RWPE1 (cell line): ENCODE data around the gene TRAPPC4.
"Not testable (repeated sequence)": the region's sequence is repeated elsewhere in the genome, so short reads cannot be mapped to it uniquely, and the experiment has no call there.

Experiments used
- CTCF ChIA-PET: fragments of 350-600 bp; sonication (Branson Sonifier 250); formaldehyde crosslinking; extraction: SDS; loops from one replicate; lab custom pipeline; 2021; lab: Yijun Ruan, JAX
- POLR2A ChIA-PET: fragments of 400-600 bp; formaldehyde crosslinking; extraction: SDS; loops from one replicate; lab custom pipeline; 2020; ENCODE audit warnings: antibody characterized with exemption; ENCODE audit not compliant: low non-redundant PET; lab: Yijun Ruan, JAX
- DNase-seq: peaks from one replicate; pipeline ENCODE4 v3.0.0; 2012; ENCODE audit warnings: low spot score
- H3K27ac ChIP-seq: fragments of 450-650 bp; 2 replicates; pipeline ENCODE4 v1.5.1; 2017
- CTCF ChIP-seq: fragments of 450-650 bp; conservative IDR thresholded peaks from 2 replicates; pipeline ENCODE4 v1.5.1; 2017; ENCODE audit warnings: low read depth, mild to moderate bottlenecking

The TRAPPC4 gene

GRCh38 chr11:119012629-119013170 lies 5.9 kb upstream of the TRAPPC4 start:
- POLR2A ChIA-PET: no interaction called here
- H3K27ac ChIP-seq: no peak overlapping the region
- CTCF ChIA-PET: interaction anchor here (0.5 kb wide), 1 partner anchor 19 kb away, joined by 5 read pairs; no protein-coding TSS in a partner anchor
- TF ChIP-seq CTCF: no peak
- no peak for DNase-seq

- no peak for DNase-seq
- TF ChIP-seq CTCF: no peak
- ChIA-PET CTCF (interaction anchor here (1.0 kb wide), 1 partner anchor 16 kb away, joined by 4 read pairs; no protein-coding TSS in a partner anchor), POLR2A (interaction anchor here (0.6 kb wide), 1 partner anchor 10 kb away, joined by 5 read pairs; no protein-coding TSS in a partner anchor)
- H3K27ac ChIP-seq: peak overlapping the region; percentile 58
Measured at GRCh38 chr11:119014209-119014924, 4.2 kb upstream of the TRAPPC4 start.

GRCh38 chr11:119015054-119015611 lies 3.4 kb upstream of the TRAPPC4 start:
- CTCF ChIA-PET: interaction anchor here (0.6 to 1.2 kb wide), 4 partner anchors 16 to 386 kb away, joined by 3 to 4 read pairs (median 4); no protein-coding TSS in a partner anchor
- peak overlapping the region; percentile 48; the same call in 1 of the 2 replicates for H3K27ac ChIP-seq
- POLR2A ChIA-PET: interaction anchor here (0.7 kb wide), 1 partner anchor 13 kb away, joined by 3 read pairs; no protein-coding TSS in a partner anchor
- TF ChIP-seq CTCF: no peak
- DNase-seq: no peak

GRCh38 chr11:119016216-119017009 lies 2.2 kb upstream of the TRAPPC4 start:
- TF ChIP-seq CTCF: no peak
- ChIA-PET CTCF (interaction anchor here (0.5 to 1.2 kb wide), 4 partner anchors 17 to 387 kb away, joined by 3 to 4 read pairs (median 3); no protein-coding TSS in a partner anchor), POLR2A (interaction anchor here (0.6 kb wide), 1 partner anchor 21 kb away, joined by 4 read pairs; no protein-coding TSS in a partner anchor)
- peak overlapping the region; percentile 62 for H3K27ac ChIP-seq
- DNase-seq: no peak

GRCh38 chr11:119017377-119017776 lies 1.2 kb upstream of the TRAPPC4 start:
- H3K27ac ChIP-seq, DNase-seq, POLR2A ChIA-PET: not testable (repeated sequence)
- CTCF ChIA-PET: interaction anchor here (0.6 kb wide), 1 partner anchor 248 kb away, joined by 3 read pairs; no protein-coding TSS in a partner anchor

GRCh38 chr11:119019996-119020395 lies 1.4 kb downstream of the TRAPPC4 start:
- CTCF ChIA-PET: interaction anchor here (0.8 kb wide), 1 partner anchor 132 kb away, joined by 4 read pairs; no protein-coding TSS in a partner anchor
- DNase-seq: no peak
- peak overlapping the region; percentile 38 for H3K27ac ChIP-seq
- POLR2A ChIA-PET: no interaction called here
- TF ChIP-seq CTCF: no peak
